Measurements from ENCODE around the gene PCARE.
"Not testable (repeated sequence)": the region's sequence is repeated elsewhere in the genome, so short reads cannot be mapped to it uniquely, and the experiment has no call there.

The PCARE gene

GRCh38 chr2:29074411-29074810 is at the start of gene PCARE:
PCARE (minus strand) TSS chr2:29074523; CDS start chr2:29074261, 262 bp downstream.
- no peak for DNase-seq (ENCODE audit: low read depth, low spot score)

DNA sequence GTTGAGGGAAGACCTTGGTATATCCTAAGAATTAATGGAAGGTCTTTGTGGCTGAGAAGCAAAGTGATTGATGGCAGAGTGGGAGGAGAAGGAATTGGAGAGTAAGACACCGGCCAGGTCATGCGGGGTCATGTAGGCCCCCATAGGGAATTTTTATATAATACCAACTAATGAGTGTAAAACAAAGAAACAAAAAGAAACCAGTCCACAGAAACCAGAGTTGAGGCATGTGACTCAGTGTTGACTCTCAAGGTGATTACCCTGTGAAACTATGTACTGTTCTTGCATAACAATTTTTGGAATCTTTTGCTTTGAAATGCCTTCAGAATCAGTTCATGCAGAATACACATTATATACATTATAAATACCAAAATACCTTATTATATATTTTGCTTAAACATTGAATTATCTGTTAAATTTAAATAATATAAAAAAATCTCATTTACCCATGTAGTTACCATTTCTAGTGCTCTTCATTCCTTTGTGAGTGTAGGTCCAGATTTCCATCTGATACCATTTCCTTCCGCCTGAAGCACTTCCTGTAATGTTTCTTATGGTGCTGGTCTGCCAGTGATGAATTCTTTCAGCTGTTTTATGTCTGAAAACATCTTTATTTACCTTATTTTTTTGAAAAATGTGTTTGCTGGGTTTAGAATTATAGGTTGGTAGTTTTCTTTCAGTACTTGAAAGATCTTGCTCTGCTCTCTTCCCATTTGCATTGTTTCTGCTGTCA is 49.5 kb upstream of the PCARE start:
- DNase-seq (ENCODE audit: low read depth, low spot score) = no peak

DNA sequence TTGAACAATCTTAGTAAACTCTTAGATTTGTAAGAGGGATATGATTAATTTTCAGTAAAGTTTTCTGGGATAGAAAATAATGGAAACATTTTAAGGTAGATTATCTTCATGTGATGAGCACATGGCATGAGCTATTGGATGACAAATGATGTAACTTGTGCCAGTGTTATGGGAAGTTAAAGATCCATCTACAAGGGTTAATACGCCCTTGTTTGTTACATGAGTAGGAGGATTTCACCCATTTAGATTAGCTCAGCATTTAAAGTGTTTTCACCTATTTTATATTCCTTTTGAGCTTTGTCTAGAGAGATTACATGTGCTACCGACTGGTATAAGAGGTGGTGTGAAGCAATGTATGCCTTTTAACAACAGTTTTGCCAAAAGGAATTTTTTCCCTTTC is 46.5 kb upstream of the PCARE start:
- no peak for DNase-seq (ENCODE audit: low read depth, low spot score)

DNA sequence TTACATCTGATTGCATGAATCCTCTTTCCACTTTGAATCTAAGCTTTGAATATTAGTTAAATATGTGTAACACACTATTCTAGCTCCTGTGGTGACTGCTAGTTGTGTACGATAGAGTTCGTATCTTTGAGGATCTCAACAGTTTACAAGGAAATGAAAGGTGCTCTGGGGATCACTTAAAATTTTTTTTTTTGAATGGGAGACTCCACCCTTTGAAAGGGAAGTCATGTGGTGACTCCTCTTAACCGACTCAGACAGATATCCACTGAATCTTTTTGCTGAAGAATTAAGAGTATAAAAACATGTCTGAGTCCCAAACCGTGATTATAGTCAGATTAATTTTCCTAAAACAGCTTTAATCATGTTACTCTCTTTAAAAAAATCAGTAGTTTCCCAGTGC is 44.9 kb upstream of the PCARE start:
- no peak for DNase-seq (ENCODE audit: low read depth, low spot score)

DNA sequence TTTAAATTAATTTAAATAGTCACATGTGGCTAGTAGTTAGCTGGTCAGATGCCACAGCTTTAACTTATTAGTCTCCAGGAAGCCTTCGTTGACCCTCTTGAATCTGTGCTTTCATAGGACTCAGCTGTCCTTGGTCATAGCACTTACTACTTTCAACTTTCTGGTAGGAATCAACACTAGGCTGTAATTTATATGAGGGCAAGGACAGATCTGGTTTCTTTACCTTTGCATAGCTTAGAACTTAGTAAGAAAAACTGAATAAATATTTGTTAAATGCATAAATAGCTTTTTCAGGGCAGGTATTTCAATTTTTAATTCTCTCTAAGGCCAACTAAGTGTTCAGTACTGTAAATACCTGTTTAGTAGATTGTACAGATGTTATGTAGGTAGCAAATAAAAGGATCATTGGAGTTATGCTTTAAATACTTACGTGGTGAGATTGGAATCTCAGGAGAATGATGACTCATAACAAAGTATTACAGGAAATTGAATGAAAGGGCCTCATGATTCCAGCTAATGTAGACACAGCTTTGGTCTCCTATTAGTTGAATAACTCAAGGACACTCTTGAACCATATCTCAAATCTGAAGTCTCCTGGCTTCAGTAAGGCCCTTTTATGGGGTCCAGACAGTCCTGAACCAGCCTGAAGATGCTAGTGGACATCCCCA is 43.4 kb upstream of the PCARE start:
- no peak for DNase-seq (ENCODE audit: low read depth, low spot score)

DNA sequence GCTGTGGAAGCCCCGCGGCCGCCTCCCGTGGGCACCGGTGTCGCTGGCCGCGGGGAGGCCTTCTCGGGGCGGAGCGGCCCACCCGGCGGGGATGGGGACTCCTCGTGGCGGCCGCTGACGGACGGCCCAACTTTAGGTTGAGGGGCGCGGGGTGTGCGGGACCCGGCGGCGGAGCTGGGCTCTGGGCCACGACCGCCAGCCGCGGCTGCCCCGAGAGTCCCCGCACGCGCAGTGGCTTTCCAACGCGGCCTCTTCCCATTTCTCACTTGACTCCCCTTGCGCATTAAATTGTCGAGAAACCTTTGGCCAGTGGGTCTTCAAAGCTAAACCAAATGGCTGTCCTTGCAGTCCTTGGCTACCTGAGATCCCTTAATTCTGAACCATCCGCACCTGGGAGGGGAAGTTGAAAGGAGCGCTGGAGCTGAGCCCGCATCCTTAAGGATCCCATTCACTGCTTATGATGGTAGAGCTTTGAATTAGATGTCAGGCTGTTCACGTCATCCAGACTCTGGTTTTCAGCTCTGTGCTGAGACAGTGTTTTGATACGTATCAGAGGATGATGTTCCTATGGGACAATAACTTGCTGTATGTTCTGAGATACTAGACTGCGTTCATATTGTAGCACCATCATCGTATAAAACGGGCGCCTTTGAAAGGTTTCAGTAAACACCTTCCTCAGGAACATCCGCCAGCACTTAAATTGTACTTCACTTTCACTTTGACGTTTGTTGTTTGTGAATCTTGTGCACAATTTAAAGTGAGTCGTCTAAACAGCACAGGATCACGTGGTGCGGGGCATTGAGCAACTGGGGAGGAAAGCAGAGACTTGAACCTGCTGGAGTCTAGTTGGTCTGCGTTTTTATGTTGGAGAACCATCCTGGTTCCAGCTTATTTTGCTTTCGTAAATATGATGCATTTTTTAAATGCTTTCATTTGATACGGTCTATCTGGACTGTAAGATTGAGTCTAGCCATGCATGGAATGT is 41.8 kb upstream of the PCARE start:
- peak; percentile 47 for DNase-seq (ENCODE audit: low read depth, low spot score)

DNA sequence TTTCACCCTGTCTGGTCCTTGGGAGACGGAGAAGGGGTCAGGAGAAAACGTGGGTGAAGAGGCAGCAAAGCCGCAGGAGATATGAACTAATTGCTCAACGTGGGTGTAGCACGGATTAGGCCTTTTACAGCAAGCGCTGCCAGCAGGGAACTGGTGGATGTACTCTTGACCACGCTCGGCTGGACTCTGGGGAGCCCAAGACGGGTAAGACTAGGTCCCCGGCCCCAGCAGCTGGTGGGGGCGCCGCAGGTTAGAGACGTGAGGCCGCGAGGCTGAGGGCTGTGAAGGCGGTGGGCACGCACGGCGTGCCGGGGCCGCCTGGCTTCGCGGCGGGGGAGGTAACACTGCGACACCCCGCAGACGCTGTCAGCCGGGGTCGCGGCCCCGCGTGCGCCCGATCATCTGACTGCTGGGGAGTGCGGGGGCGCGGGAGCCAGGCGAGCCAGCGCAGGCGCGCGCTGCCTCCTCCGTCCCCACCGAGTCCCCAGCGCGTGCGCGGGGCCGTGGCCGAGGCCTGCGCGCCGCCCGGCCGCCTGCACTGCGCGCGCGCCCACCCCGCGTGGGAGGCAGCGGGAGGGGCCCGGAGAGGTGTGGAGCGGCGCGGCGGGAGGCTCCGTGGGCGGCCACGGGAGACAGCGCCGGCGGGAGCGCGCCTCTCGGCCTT is 40.8 kb upstream of the PCARE start, which contains the start of gene CLIP4:
Gene CLIP4 (plus strand): TSS at position 470 of the 664 bp plus-strand sequence. CDS start 5,974 bp downstream, outside the sequence.
- DNase-seq (ENCODE audit: low read depth, low spot score) = peak; percentile 33

- no peak for DNase-seq (ENCODE audit: low read depth, low spot score)
Measured at GRCh38 chr2:29114586-29114945, 40.2 kb upstream of the PCARE start.

GRCh38 chr2:29113891-29114321 is 39.6 kb upstream of the PCARE start:
- no peak for DNase-seq (ENCODE audit: low read depth, low spot score)

- no peak for DNase-seq (ENCODE audit: low read depth, low spot score)
Measured at GRCh38 chr2:29113027-29113686, 38.8 kb upstream of the PCARE start.

GRCh38 chr2:29112379-29112778 is 38.1 kb upstream of the PCARE start:
- DNase-seq (ENCODE audit: low read depth, low spot score) = no peak

GRCh38 chr2:29110916-29111535 is 36.7 kb upstream of the PCARE start:
- DNase-seq (ENCODE audit: low read depth, low spot score) = no peak

GRCh38 chr2:29109246-29109645 is 34.9 kb upstream of the PCARE start:
- DNase-seq (ENCODE audit: low read depth, low spot score) = no peak

DNA sequence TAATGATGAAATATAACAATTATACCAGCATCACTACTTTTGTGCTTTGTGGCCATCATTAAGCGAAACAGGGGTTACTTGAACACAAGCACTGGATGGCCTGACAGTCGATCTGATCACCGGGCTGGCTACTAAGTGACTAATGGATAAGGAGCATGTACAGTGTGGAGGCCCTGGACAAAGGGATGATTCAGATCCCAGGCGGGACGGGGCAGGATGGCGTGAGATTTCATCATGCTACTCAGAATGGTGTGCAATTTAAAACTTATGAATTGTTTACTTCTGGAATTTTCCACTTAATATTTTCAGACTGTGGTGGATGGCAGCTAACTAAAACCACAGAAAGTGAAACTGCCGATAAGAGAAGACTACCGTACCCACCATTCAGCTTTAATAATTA is 33.9 kb upstream of the PCARE start:
- DNase-seq (ENCODE audit: low read depth, low spot score) = no peak

DNA sequence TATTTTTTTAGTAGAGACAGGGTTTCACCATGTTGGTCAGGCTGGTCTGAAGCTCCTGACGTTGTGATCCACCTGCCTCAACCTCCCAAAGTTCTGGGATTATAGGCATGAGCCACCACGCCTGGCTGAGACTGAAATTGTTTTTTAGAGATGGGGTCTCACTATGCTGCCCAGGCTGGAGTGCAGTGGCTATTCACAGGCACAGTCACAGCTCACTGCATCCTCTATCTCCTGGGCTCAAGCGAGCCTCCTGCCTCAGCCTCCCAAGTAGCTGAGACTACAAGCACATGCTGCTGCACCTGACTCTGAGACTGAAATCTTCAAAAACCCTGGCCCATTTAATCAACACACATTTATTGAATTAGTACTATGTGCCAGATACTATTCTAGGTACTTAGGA is 33.2 kb upstream of the PCARE start:
- DNase-seq (ENCODE audit: low read depth, low spot score) = not testable (repeated sequence)

- no peak for DNase-seq (ENCODE audit: low read depth, low spot score)
Measured at GRCh38 chr2:29106980-29107388, 32.7 kb upstream of the PCARE start.

DNA sequence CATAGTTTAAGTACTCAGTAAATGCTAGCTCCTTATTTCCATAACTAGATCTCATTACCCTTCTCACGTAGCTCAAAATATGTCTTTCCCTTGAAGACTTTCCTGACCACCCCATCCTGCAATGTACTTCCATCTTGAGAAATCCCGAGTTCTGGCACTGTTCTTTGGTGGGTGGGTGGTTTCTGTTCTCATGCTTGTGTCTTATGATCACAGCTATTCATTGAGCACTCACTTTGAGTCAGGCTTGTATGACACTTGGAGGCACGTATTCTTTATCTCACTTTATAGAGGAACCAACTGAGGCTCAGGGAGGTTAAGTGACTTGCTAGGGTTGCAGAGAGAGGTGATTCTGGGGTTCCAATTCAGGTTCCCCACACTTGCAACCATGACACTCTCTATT is 31.9 kb upstream of the PCARE start:
- DNase-seq (ENCODE audit: low read depth, low spot score) = no peak

- no peak for DNase-seq (ENCODE audit: low read depth, low spot score)
Measured at GRCh38 chr2:29105375-29105774, 31.1 kb upstream of the PCARE start.

DNA sequence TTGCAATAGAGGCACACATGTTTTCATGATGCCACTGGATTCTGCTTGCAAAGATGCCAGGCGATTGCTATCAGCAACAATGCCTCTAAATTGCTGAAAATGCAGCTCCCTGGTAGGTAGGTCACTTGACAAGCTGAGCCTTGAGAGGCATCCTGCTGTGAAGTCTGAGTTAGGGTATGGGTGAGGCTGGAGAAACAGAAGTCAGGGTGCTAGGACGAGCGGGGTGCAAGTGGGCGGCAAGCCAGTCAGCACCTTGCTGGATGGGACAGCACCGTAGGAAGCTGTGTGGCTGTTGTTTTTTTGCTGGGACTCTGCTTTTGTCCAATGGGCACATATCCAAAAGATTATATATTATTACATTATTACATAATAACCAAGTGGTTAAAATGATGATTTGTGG is 30.4 kb upstream of the PCARE start:
- no peak for DNase-seq (ENCODE audit: low read depth, low spot score)

DNA sequence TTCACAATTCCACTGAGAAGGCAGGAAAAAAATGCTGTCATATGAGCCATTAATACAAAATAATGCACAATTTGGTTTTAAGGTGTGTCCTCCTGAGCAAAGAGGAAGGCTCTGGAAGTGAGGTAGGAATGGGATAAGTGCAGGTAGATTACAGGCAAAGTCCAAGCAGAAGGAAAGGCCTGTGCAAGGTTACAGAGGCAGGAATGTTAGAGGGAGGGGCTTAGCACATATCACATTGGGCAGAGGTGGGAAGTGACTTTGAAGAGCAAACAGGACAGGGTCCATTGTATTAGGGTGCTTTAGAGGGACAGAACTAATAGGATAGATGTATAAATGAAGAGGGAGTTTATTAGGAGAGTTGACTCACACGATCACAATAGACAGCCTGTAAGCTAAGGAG is 26.2 kb upstream of the PCARE start:
- DNase-seq (ENCODE audit: low read depth, low spot score) = no peak

- no peak for DNase-seq (ENCODE audit: low read depth, low spot score)
Measured at GRCh38 chr2:29097569-29097968, 23.2 kb upstream of the PCARE start.

All from activated CD4-positive, CD25-positive, alpha-beta regulatory T cell treated with anti-CD3 and anti-CD28 coated beads, Interleukin-2, amount 50 U/mL, for 16 hours (primary cell).